IMR-90 (cell line): ENCODE results near the gene AGBL3. TPM values are rescaled to one million over a fixed set of nuclear protein-coding genes. Genes with fewer than 3 reads are reported as not detected.

Source experiments
- ATAC-seq: fragments of 200-7000 bp; cut with Tn5 transposase; 2 replicates; pipeline ENCODE4 v1.9.1; 2020; ENCODE audit warnings: low read depth, mild to moderate bottlenecking, moderate library complexity
- BruUV-seq: library from RNA; stranded (reverse); fragments of 400-500 nt; replicated peaks from 2 replicates; lab custom pipeline; 2021; lab: Mats Ljungman, UMichigan
- CTCF ChIA-PET: fragments of 300-600 bp; formaldehyde crosslinking; extraction: SDS; loops from one replicate; lab custom pipeline; 2021; ENCODE audit warnings: antibody characterized with exemption; lab: Yijun Ruan, JAX
- POLR2A ChIA-PET: fragments of 300-600 bp; sonication (Branson Sonifier 250); formaldehyde crosslinking; loops from one replicate; lab custom pipeline; 2022; ENCODE audit warnings: antibody characterized with exemption; ENCODE audit not compliant: unreplicated experiment; lab: Charles Lee
- DNase-seq: peaks from one replicate; pipeline ENCODE4 v3.0.0; 2013
- H2AFZ ChIP-seq: replicated peaks from 2 replicates; pipeline ENCODE3; 2013; ENCODE audit warnings: low read length, mild to moderate bottlenecking; ENCODE audit not compliant: poor library complexity
- H2AK5ac ChIP-seq: 2 replicates; pipeline ENCODE4 v1.6.1; 2013; ENCODE audit warnings: low read depth, low read length, inconsistent platforms
- H2AK9ac ChIP-seq: replicated peaks from 2 replicates; pipeline ENCODE3; 2013; ENCODE audit warnings: mild to moderate bottlenecking, low read depth, low read length, moderate library complexity; ENCODE audit not compliant: poor library complexity
- H2BK120ac ChIP-seq: 2 replicates; pipeline ENCODE4 v1.6.1; 2013; ENCODE audit warnings: low read depth, low read length, inconsistent platforms
- H2BK15ac ChIP-seq: 3 replicates; pipeline ENCODE4 v1.6.1; 2013; ENCODE audit warnings: low read depth, low read length, inconsistent platforms
- H2BK20ac ChIP-seq: 2 replicates; pipeline ENCODE4 v1.6.1; 2013; ENCODE audit warnings: low read depth, mild to moderate bottlenecking, inconsistent platforms, low read length, moderate library complexity
- H2BK5ac ChIP-seq: 2 replicates; pipeline ENCODE4 v1.6.1; 2013; ENCODE audit warnings: mild to moderate bottlenecking, low read depth, low read length, inconsistent platforms; ENCODE audit not compliant: poor library complexity, severe bottlenecking
- H3K14ac ChIP-seq: replicated peaks from 2 replicates; pipeline ENCODE4 v1.6.1; 2013; ENCODE audit warnings: low read depth, low read length, inconsistent platforms
- H3K18ac ChIP-seq: 2 replicates; pipeline ENCODE4 v1.6.1; 2013; ENCODE audit warnings: low read depth, low read length, control low read depth
- H3K23ac ChIP-seq: 2 replicates; pipeline ENCODE4 v1.6.1; 2013; ENCODE audit warnings: low read depth, low read length, inconsistent platforms
- H3K27ac ChIP-seq: 2 replicates; pipeline ENCODE4 v1.5.1; 2013; ENCODE audit warnings: mild to moderate bottlenecking, control low read depth, low read length; ENCODE audit not compliant: insufficient read depth
- H3K27me3 ChIP-seq: 2 replicates; pipeline ENCODE4 v1.6.1; 2013; ENCODE audit warnings: low read length; ENCODE audit not compliant: control insufficient read depth, insufficient read depth
- H3K36me3 ChIP-seq: 2 replicates; pipeline ENCODE4 v1.6.1; 2013; ENCODE audit warnings: low read length, mixed read lengths; ENCODE audit not compliant: control insufficient read depth, insufficient read depth
- H3K4ac ChIP-seq: 2 replicates; pipeline ENCODE4 v1.6.1; 2013; ENCODE audit warnings: low read depth, low read length, inconsistent platforms
- H3K4me1 ChIP-seq: 2 replicates; pipeline ENCODE4 v1.6.1; 2013; ENCODE audit warnings: low read length, mixed read lengths; ENCODE audit not compliant: control insufficient read depth, insufficient read depth
- H3K4me2 ChIP-seq: 2 replicates; pipeline ENCODE4 v1.6.1; 2013; ENCODE audit warnings: low read depth, mild to moderate bottlenecking, control low read depth, low read length, moderate library complexity
- H3K4me3 ChIP-seq: 2 replicates; pipeline ENCODE4 v1.5.1; 2013; ENCODE audit warnings: low read depth, mild to moderate bottlenecking, control low read depth, low read length, moderate library complexity; ENCODE audit not compliant: insufficient read depth
- H3K56ac ChIP-seq: 2 replicates; pipeline ENCODE4 v1.6.1; 2013; ENCODE audit warnings: low read length, inconsistent platforms; ENCODE audit not compliant: insufficient read depth; ENCODE audit errors: extremely low read depth
- H3K79me1 ChIP-seq, 2 experiments: 2 replicates each; pipeline ENCODE4 v1.6.1; 2013; ENCODE audit warnings: low read length in 2 of 2, inconsistent platforms in 1 of 2, low read depth in 1 of 2
- H3K9ac ChIP-seq: 2 replicates; pipeline ENCODE4 v1.6.1; 2013; ENCODE audit warnings: low read depth, low read length, control low read depth
- H3K9me1 ChIP-seq: 2 replicates; pipeline ENCODE4 v1.6.1; 2013; ENCODE audit warnings: low read length, inconsistent platforms; ENCODE audit not compliant: insufficient read depth
- H3K9me3 ChIP-seq: 2 replicates; pipeline ENCODE4 v1.6.1; 2013; ENCODE audit warnings: low read length; ENCODE audit not compliant: control insufficient read depth, insufficient read depth
- H4K20me1 ChIP-seq: 2 replicates; pipeline ENCODE4 v1.6.1; 2013; ENCODE audit warnings: low read length, inconsistent platforms; ENCODE audit not compliant: insufficient read depth
- H4K5ac ChIP-seq: 2 replicates; pipeline ENCODE4 v1.6.1; 2013; ENCODE audit warnings: mild to moderate bottlenecking, low read depth, low read length, control low read depth
- H4K8ac ChIP-seq, 2 experiments: 2 replicates each; pipeline ENCODE4 v1.6.1; 2013; ENCODE audit warnings: low read depth in 2 of 2, low read length in 2 of 2, control low read depth in 1 of 2, inconsistent platforms in 1 of 2
- H4K91ac ChIP-seq: 2 replicates; pipeline ENCODE4 v1.6.1; 2013; ENCODE audit warnings: low read depth, low read length, inconsistent platforms; ENCODE audit not compliant: insufficient read depth
- BHLHE40 ChIP-seq: fragments of 150-350 bp; IDR thresholded peaks from 2 replicates; pipeline ENCODE4 v1.6.1; 2016; ENCODE audit warnings: mild to moderate bottlenecking, low read depth, low read length
- CEBPB ChIP-seq: IDR thresholded peaks from 2 replicates; pipeline ENCODE4 v1.6.1; 2012; ENCODE audit warnings: low read depth, low read length, improper control_type of control experiment
- CHD1 ChIP-seq: IDR thresholded peaks from 2 replicates; pipeline ENCODE4 v1.6.1; 2012; ENCODE audit warnings: low read depth, low read length, improper control_type of control experiment
- CTCF ChIP-seq: conservative IDR thresholded peaks from 2 replicates; pipeline ENCODE4 v1.5.1; 2012; ENCODE audit warnings: mild to moderate bottlenecking, low read depth, low read length, improper control_type of control experiment
- ELK1 ChIP-seq: fragments of 150-350 bp; IDR thresholded peaks from 2 replicates; pipeline ENCODE4 v1.6.1; 2016; ENCODE audit warnings: low read depth, mild to moderate bottlenecking, low read length, moderate library complexity, borderline replicate concordance
- FOS ChIP-seq: fragments of 150-350 bp; IDR thresholded peaks from 2 replicates; pipeline ENCODE4 v1.6.1; 2016; ENCODE audit warnings: low read depth, low read length
- MAFK ChIP-seq: IDR thresholded peaks from 2 replicates; pipeline ENCODE4 v1.6.1; 2012; ENCODE audit warnings: low read depth, low read length, improper control_type of control experiment
- MAZ ChIP-seq: IDR thresholded peaks from 2 replicates; pipeline ENCODE4 v1.6.1; 2012; ENCODE audit warnings: low read depth, mild to moderate bottlenecking, low read length, improper control_type of control experiment, moderate library complexity, borderline replicate concordance
- MXI1 ChIP-seq: IDR thresholded peaks from 2 replicates; pipeline ENCODE4 v1.6.1; 2012; ENCODE audit warnings: low read depth, mild to moderate bottlenecking, low read length, moderate library complexity, borderline replicate concordance
- NFE2L2 ChIP-seq: fragments of 150-350 bp; IDR thresholded peaks from 2 replicates; pipeline ENCODE4 v1.6.1; 2016; ENCODE audit warnings: low read depth, mild to moderate bottlenecking, low read length
- POLR2A ChIP-seq: IDR thresholded peaks from 2 replicates; pipeline ENCODE4 v1.6.1; 2012; ENCODE audit warnings: mild to moderate bottlenecking, low read depth, low read length
- RAD21 ChIP-seq: IDR thresholded peaks from 2 replicates; pipeline ENCODE4 v1.6.1; 2012; ENCODE audit warnings: low read length, improper control_type of control experiment
- RCOR1 ChIP-seq: IDR thresholded peaks from 2 replicates; pipeline ENCODE4 v1.6.1; 2012; ENCODE audit warnings: mild to moderate bottlenecking, low read length, improper control_type of control experiment; ENCODE audit not compliant: insufficient replicate concordance
- RFX5 ChIP-seq: IDR thresholded peaks from 2 replicates; pipeline ENCODE4 v1.8.0; 2012; ENCODE audit warnings: low read depth, mild to moderate bottlenecking, low read length, moderate library complexity
- SMC3 ChIP-seq: fragments of 150-350 bp; IDR thresholded peaks from 2 replicates; pipeline ENCODE4 v1.6.1; 2016; ENCODE audit warnings: low read depth, mild to moderate bottlenecking, antibody characterized with exemption, low read length, moderate library complexity
- USF2 ChIP-seq: fragments of 150-350 bp; IDR thresholded peaks from 2 replicates; pipeline ENCODE4 v1.6.1; 2017; ENCODE audit warnings: mild to moderate bottlenecking, antibody characterized with exemption, low read length, low read depth
- WGBS, 2 experiments: methylation state at CpG; one replicate each; pipeline versions ENCODE4 v1.1.5 to v1.1.7; 2013; ENCODE audit warnings: missing lambda C conversion rate in 2 of 2; ENCODE audit not compliant: insufficient read length in 1 of 2; ENCODE audit errors: extremely low coverage in 2 of 2; 5-methylcytosine and 5-hydroxymethylcytosine counted together
- dilution Hi-C: fragments of 300-500 bp; cut with HindIII; formaldehyde crosslinking; loops from one replicate; pipeline ENCODE4 v1.14.3; 2018; ENCODE audit warnings: low sequenced_read_pairs; ENCODE audit not compliant: unreplicated experiment
- in situ Hi-C: fragments of 300-500 bp; cut with MboI; formaldehyde crosslinking; loops from 3 replicates; pipeline ENCODE4 v1.14.3; 2019; ENCODE audit warnings: low sequenced_read_pairs, inconsistent platforms, mixed read lengths
- intact Hi-C: fragments of 100-400 bp; cut with micrococcal nuclease; formaldehyde crosslinking; loops from 2 replicates; pipeline ENCODE4 v1.10.0; 2022
- polyA plus RNA-seq, 3 experiments: library from polyadenylated mRNA; depleted of rRNA; stranded (reverse); fragments of >200 nt; gene quantifications; 2 replicates each; pipeline ENCODE4 v1.2.3, GENCODE V29; 2012; ENCODE audit warnings: low replicate concordance in 1 of 3
- total RNA-seq: library from RNA; depleted of rRNA; stranded (reverse); fragments of >200 nt; gene quantifications from 2 replicates; pipeline ENCODE4 v1.2.3, GENCODE V29; 2012

The AGBL3 gene
- total and polyA plus RNA-seq, 2 of the 4 experiments (the other 2 are of a cell fraction), result 0.18 to 0.65 TPM

- POLR2A ChIA-PET, result no interaction called here
- Histone ChIP-seq H2BK120ac (no peak overlapping the region), H3K4me3 (no peak overlapping the region)
Observed at GRCh38 chr7:135151132-135151531, 164.8 kb downstream of the AGBL3 start.

More at GRCh38 chr7:135151132-135151531, 164.8 kb downstream of the AGBL3 start:
- Histone ChIP-seq H3K27ac (no peak overlapping the region), H3K18ac (no peak overlapping the region), H3K4ac (no peak overlapping the region), H3K9me1 (peaks cover 7% of the 10 kb centered on the region), H2AFZ (no peak overlapping the region), H3K4me2 (no peak overlapping the region), H2BK20ac (no peak overlapping the region), H2BK15ac (no peak overlapping the region), H3K9me3 (peaks cover 5% of the 10 kb centered on the region; the same call in 1 of the 2 replicates), H3K79me1 (no peaks in the 10 kb centered on the region; a peak in 1 of 4 replicates), H3K56ac (no peak overlapping the region), H2BK5ac (no peak overlapping the region), H3K23ac (no peak overlapping the region), H2AK5ac (no peak overlapping the region), H3K36me3 (no peaks in the 10 kb centered on the region), H4K91ac (no peak overlapping the region), H3K14ac (no peak overlapping the region), H4K5ac (no peak overlapping the region), H3K9ac (no peak overlapping the region), H4K20me1 (no peaks in the 10 kb centered on the region), H2AK9ac (no peak overlapping the region), H4K8ac (no peak overlapping the region), H3K27me3 (no peaks in the 10 kb centered on the region), H3K4me1 (peaks cover 4% of the 10 kb centered on the region; the same call in 1 of the 2 replicates)
- intact Hi-C loops (no loop called here), in situ Hi-C loops (no loop called here), dilution Hi-C loops (no loop called here)
- no peak for TF ChIP-seq POLR2A
- no peak for TF ChIP-seq FOS
- TF ChIP-seq BHLHE40, result no peak
- no peak for TF ChIP-seq NFE2L2
- no peak for TF ChIP-seq MAFK
- no peak for TF ChIP-seq CTCF
- no peak for TF ChIP-seq MAZ
- TF ChIP-seq RCOR1, result no peak
- no peak for TF ChIP-seq RAD21
- no peak for TF ChIP-seq CEBPB
- no peak for TF ChIP-seq MXI1
- no peak for TF ChIP-seq ELK1
- no peak for TF ChIP-seq CHD1
- TF ChIP-seq RFX5, result no peak
- TF ChIP-seq USF2, result no peak
- TF ChIP-seq SMC3, result no peak
- CTCF ChIA-PET, result no interaction called here
- BruUV-seq, result no TSS peak
- WGBS, 2 experiments, result 100% methylated on average over 2 of the region's 2 CpGs; no CpG with 5 or more reads in 1 of the 2 experiments
- DNase-seq (no peak), ATAC-seq (no peak)
